ENCODE results near the gene ALDH1L1. TPM values are rescaled to one million over a fixed set of nuclear protein-coding genes. Genes with fewer than 3 reads are reported as not detected.

The ALDH1L1 gene
- total RNA-seq (2016; rRNA removed; fragmentation: Illumina TruSeq; extraction: Trizol) (20.8 and 28.7 TPM in 2 replicates), polyA plus RNA-seq (2011; rRNA removed) (10.5 and 11.2 TPM in 2 replicates), polyA minus RNA-seq (2011; rRNA and poly(A)+ RNA removed; ENCODE audit: low replicate concordance) (0.05 and 25.1 TPM in 2 replicates), Bru-seq, nascent RNA (percentile 67 among the genes with signal in this experiment), BruChase-seq, experiment 1, labeled RNA remaining after a 6-hour chase (percentile 58 among the genes with signal in this experiment), BruChase-seq, experiment 2, labeled RNA remaining after a 2-hour chase (percentile 68 among the genes with signal in this experiment)
- total RNA-seq (2016; cell fraction: cytosol; rRNA removed; fragmentation: Illumina TruSeq; extraction: Trizol; ENCODE audit: low read depth): 5.0 and 5.4 TPM in 2 replicates
- 19.2 and 30.5 TPM in 2 replicates for total RNA-seq (2016; cell fraction: insoluble cytoplasmic fraction; rRNA removed; fragmentation: Illumina TruSeq; extraction: Trizol)
- total RNA-seq (2016; cell fraction: membrane; rRNA removed; fragmentation: Illumina TruSeq; extraction: Trizol): 7.0 and 9.4 TPM in 2 replicates
- 31.8 and 38.2 TPM in 2 replicates for total RNA-seq (2016; cell fraction: nucleus; rRNA removed; fragmentation: Illumina TruSeq; extraction: Trizol)
- 7.0 and 9.9 TPM in 2 replicates for polyA plus RNA-seq (2011; cell fraction: cytosol; rRNA removed)
- 20.7 and 30.5 TPM in 2 replicates for polyA plus RNA-seq (2011; cell fraction: nucleus; rRNA removed)
- polyA plus RNA-seq (2012): 19.0 TPM in 2 replicates
- polyA plus RNA-seq (2016; cell fraction: cytosol; fragmentation: Illumina TruSeq; extraction: Trizol; ENCODE audit: low read depth): 2.5 and 2.7 TPM in 2 replicates
- polyA plus RNA-seq (2016; cell fraction: insoluble cytoplasmic fraction; fragmentation: Illumina TruSeq; extraction: Trizol; ENCODE audit: low read depth): 18.2 and 19.3 TPM in 2 replicates
- polyA plus RNA-seq (2016; cell fraction: membrane; fragmentation: Illumina TruSeq; extraction: Trizol; ENCODE audit: low read depth): 2.9 and 5.1 TPM in 2 replicates
- 40.2 and 43.0 TPM in 2 replicates for polyA plus RNA-seq (2016; cell fraction: nucleus; fragmentation: Illumina TruSeq; extraction: Trizol; ENCODE audit: insufficient read depth, low read depth)
- 6.9 and 7.7 TPM in 2 replicates for polyA minus RNA-seq (2011; cell fraction: cytosol; rRNA and poly(A)+ RNA removed)
- 20.6 and 24.5 TPM in 2 replicates for polyA minus RNA-seq (2011; cell fraction: nucleus; rRNA and poly(A)+ RNA removed)
- long read RNA-seq, experiment 1, partial matches to known transcripts: 0 of 2 reads
- long read RNA-seq, experiment 1, other reads (novel, unspliced or antisense): 1 of 2 reads
- long read RNA-seq, experiment 2, transcript ALDH1L1-203 (23 exons, 3,277 nt): major isoform, 12 of 28 reads
- long read RNA-seq, experiment 2, partial matches to known transcripts: 8 of 28 reads
- long read RNA-seq, experiment 2, other reads (novel, unspliced or antisense): 8 of 28 reads

DNA sequence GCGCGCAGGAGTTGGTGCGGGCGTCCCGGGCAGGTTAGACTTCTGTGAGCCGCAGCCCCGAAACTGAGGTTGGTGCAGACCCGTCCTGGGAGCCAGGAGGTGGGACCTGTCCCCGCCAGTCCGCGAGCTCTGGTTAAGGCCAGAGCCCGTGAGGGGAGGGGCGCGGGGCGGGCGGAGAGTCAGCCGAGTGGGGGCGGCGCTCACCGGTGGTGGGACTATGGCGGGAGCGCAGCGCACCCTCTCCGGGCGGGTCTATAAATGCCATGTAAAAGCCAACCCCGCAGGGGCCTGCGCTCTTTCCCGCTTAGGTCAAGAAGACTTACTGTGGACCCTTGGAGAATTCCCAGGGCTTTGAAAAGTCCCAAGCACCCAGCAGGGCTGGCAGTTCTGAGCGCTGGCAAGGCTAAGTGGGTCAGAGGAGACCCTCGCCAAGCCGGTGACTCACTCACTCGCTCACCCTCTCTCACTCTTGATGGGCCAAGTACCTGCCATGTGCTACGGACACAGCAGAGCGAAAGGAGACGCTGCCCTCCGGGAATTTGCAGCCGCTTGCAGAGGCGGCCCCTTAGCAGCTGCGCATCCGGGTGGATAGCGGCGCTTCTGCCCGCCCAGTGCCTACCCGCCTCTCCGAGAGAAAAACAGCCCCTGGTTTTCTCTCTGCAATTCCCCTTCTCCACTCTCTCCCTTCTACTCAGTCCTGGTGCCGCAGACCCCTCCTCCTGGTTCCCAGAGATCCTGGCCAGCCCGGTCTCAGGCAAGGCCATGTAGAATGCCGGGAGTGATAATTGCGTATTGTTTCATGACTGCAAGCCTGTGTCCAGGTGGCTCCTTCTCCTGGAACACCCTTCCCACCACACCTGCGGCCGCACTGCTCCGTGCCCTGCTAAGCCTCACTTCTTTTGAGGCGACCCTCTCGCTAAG, at the start of gene ALDH1L1:
ALDH1L1 (minus strand) TSS at position 110 of the 921 bp plus-strand sequence. CDS start 19,607 bp downstream, outside the sequence.
- Histone ChIP-seq H3K36me3 (replicated peaks in 1 of 2; ENCODE audit: control insufficient read depth in 1 of 2, insufficient read depth in 2 of 2, low read length in 2 of 2) (no peaks in the 10 kb centered on the region), H3K27ac (ENCODE audit: extremely low read length, insufficient read depth, low read length) (peak within 1 kb of the TSS; percentile 93), H3K4me1 (ENCODE audit: insufficient read depth, low read length) (peaks cover 74% of the 10 kb centered on the region), H3K4me2 (ENCODE audit: low read depth, low read length) (peak within 1 kb of the TSS; percentile 97), H3K4me3 (replicated peaks in 1 of 3; ENCODE audit: insufficient read depth in 1 of 3, low read depth in 2 of 3, low read length in 3 of 3) (peak within 1 kb of the TSS; percentile 73 to 81 (median 78)), H2AFZ (ENCODE audit: low read length) (peak within 1 kb of the TSS; percentile 50), H3K9me3 (ENCODE audit: low read length) (peaks cover 1% of the 10 kb centered on the region; the same call in 1 of the 2 replicates), H3K27me3 (ENCODE audit: control insufficient read depth in 1 of 2, insufficient read depth in 2 of 2, low read length in 2 of 2) (no peaks in the 10 kb centered on the region), H3K79me2 (ENCODE audit: insufficient read depth, low read length) (peaks cover 18% of the 10 kb centered on the region), H3K9ac (ENCODE audit: insufficient read depth, low read depth, low read length) (peak within 1 kb of the TSS; percentile 76), H4K20me1 (ENCODE audit: insufficient read depth, low read length) (no peaks in the 10 kb centered on the region)
- intact Hi-C loops (cut with micrococcal nuclease; ENCODE audit: unreplicated experiment) (no loop called here), in situ Hi-C loops (cut with HindIII; ENCODE audit: extremely low pct_ligation_motif_present, low pct_unique_long_range_greater_than_20kb) (no loop called here)
- FAIRE-seq (no peak), ATAC-seq (peak; percentile 77), DNase-seq (ENCODE audit: low spot score) (peak; percentile 69)
- 22% methylated on average over 19 of the region's 54 CpGs for WGBS (ENCODE audit: low lambda C conversion rate)
- ChIA-PET POLR2A (interaction anchor here (0.9 to 2.3 kb wide), 9 partner anchors 9 to 585 kb away, joined by 3 to 17 read pairs (median 5); partner anchors contain the start of genes OSBPL11 and ZXDC), CTCF (ENCODE audit: low intra/inter-chr PET ratio, low total read pairs) (no interaction called here)
- BruUV-seq (replicated peaks): no TSS peak
- TF ChIP-seq NCOA1 (CRISPR knock-in tag; IDR thresholded peaks at IDR 0.05) (0 out of 2 replicates have a peak, but pooled peaks have one; percentile 38), BRCA1 (CRISPR knock-in tag; IDR thresholded peaks at IDR 0.05) (no peak)
- TF ChIP-seq, protein P1, sequence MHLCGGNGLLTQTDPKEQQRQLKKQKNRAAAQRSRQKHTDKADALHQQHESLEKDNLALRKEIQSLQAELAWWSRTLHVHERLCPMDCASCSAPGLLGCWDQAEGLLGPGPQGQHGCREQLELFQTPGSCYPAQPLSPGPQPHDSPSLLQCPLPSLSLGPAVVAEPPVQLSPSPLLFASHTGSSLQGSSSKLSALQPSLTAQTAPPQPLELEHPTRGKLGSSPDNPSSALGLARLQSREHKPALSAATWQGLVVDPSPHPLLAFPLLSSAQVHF (CRISPR knock-in tag; IDR thresholded peaks at IDR 0.05): no peak
- TF ChIP-seq, protein P2, sequence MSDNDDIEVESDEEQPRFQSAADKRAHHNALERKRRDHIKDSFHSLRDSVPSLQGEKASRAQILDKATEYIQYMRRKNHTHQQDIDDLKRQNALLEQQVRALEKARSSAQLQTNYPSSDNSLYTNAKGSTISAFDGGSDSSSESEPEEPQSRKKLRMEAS (IDR thresholded peaks at IDR 0.05): peak; percentile 82
- TF ChIP-seq, protein P3, sequence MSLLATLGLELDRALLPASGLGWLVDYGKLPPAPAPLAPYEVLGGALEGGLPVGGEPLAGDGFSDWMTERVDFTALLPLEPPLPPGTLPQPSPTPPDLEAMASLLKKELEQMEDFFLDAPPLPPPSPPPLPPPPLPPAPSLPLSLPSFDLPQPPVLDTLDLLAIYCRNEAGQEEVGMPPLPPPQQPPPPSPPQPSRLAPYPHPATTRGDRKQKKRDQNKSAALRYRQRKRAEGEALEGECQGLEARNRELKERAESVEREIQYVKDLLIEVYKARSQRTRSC (CRISPR knock-in tag; IDR thresholded peaks at IDR 0.05; ENCODE audit: low read depth): no peak
- TF ChIP-seq, protein P4, sequence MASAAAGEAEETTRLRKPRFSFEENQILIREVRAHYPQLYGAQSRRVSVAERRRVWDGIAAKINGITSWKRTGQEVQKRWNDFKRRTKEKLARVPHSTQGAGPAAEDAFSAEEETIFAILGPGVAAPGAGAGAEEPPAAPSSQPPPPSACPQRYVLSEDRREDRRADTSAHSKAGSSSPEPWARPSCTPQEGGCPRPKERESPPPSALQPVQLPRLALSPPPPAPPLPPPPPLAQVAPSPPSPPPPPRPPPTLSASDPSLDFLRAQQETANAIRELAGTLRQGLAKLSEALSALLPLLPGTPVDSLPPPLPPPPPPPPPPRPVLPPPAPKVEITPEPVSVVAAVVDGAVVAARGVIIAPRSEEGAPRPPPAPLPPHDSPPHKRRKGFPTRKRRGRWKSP (CRISPR knock-in tag; IDR thresholded peaks at IDR 0.05): peak; percentile 73
- TF ChIP-seq, protein P5, sequence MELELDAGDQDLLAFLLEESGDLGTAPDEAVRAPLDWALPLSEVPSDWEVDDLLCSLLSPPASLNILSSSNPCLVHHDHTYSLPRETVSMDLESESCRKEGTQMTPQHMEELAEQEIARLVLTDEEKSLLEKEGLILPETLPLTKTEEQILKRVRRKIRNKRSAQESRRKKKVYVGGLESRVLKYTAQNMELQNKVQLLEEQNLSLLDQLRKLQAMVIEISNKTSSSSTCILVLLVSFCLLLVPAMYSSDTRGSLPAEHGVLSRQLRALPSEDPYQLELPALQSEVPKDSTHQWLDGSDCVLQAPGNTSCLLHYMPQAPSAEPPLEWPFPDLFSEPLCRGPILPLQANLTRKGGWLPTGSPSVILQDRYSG (CRISPR knock-in tag; IDR thresholded peaks at IDR 0.05): no peak
- TF ChIP-seq, protein P6, sequence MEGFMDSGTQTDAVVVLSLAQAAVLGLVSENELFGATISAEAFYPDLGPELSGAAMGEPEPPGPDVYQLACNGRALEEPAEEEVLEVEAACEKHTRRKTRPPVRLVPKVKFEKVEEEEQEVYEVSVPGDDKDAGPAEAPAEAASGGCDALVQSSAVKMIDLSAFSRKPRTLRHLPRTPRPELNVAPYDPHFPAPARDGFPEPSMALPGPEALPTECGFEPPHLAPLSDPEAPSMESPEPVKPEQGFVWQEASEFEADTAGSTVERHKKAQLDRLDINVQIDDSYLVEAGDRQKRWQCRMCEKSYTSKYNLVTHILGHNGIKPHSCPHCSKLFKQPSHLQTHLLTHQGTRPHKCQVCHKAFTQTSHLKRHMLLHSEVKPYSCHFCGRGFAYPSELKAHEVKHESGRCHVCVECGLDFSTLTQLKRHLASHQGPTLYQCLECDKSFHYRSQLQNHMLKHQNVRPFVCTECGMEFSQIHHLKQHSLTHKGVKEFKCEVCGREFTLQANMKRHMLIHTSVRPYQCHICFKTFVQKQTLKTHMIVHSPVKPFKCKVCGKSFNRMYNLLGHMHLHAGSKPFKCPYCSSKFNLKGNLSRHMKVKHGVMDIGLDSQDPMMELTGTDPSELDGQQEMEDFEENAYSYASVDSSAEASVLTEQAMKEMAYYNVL (CRISPR knock-in tag; IDR thresholded peaks at IDR 0.05; ENCODE audit: borderline replicate concordance): 0 out of 2 replicates have a peak, but pooled peaks have one; percentile 1

Data from HepG2 (cell line).